NOMO-1 treated with dmso at 0.1 percent for 144 hours (cell line): ENCODE data around the gene AUTS2.

Source experiments
- DNase-seq: peaks from one replicate; lab custom pipeline; 2025; ENCODE audit not compliant: unreplicated experiment; lab: John Stamatoyannopoulos, UW

The AUTS2 gene

GRCh38 chr7:70557338-70557737 is 959.1 kb downstream of the AUTS2 start:
- DNase-seq = no peak

GRCh38 chr7:70559815-70560214 is 961.5 kb downstream of the AUTS2 start:
- DNase-seq = no peak

DNA sequence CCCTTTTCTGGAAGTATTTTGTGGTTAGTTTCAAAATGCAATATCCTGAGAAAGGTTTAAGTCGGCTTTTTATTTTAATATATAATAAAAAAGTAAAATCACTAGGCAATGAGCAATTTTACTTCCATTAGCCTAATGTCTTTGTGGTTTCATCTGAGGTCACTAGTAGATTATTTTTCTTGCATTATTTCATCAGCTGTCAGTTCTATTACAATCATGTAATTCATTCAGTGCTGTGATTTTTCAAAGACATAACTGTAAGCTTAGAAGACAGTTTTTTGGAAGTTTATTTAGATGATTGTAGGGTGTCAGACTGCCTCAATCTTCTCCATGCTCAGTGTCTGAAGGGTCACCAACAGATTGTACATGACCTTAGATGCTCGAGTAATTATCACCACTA is 965.7 kb downstream of the AUTS2 start:
- DNase-seq = no peak

DNA sequence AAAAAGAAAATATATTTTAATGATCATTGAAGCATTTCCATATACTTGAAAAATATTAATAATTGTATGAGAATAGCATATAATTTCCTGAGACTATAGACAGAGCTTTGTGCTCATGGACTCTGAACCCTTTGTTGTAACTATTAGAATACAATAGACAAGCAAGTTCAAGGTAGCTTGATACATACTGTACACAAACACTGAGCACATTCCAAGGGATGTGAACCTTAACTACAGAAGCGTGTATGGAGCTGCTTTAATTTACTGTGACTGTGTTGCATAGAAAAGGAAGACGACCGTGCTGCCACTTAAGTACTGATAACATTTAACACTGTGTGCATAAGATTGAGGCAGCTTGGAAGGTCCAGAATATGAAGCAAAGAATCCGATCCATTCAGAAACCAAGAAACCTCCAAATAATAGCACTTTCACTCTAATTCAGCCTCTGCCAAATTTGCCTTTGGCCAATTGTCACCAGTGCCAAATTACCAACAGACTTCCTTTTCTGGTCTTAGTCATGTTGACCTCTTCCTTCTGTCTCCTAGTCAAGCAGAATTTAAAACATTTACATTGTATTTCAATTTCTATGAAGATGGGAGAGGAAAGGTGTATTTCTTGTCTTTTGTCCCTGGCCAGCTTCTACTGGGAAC is 967.6 kb downstream of the AUTS2 start:
- DNase-seq = no peak

- DNase-seq = no peak
Observed at GRCh38 chr7:70566671-70567070, 968.4 kb downstream of the AUTS2 start.

- DNase-seq = no peak
Observed at GRCh38 chr7:70568674-70569334, 970.5 kb downstream of the AUTS2 start.

DNA sequence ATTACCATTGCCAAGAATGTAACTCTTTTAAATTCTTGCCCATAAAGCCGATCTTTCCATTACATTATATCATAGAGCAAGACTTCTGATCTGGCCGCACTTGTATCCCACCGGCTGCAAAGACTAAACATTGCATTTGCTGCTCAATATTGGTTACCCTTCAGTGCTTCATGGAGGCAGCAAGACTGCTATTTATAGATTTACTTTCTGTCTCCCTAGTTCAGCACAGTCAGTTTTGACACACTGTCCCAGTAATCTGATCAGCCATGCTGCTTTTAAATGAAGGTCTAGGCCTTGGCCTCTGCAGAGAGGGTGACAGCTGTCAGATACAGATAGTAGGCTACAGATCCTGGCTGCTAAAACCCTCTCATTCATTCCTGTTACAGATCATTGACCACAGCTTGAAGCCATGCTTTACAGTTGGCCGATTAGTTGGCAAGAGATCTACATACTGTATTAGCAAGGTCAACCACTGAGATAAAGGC is 971.1 kb downstream of the AUTS2 start:
- no peak for DNase-seq

DNA sequence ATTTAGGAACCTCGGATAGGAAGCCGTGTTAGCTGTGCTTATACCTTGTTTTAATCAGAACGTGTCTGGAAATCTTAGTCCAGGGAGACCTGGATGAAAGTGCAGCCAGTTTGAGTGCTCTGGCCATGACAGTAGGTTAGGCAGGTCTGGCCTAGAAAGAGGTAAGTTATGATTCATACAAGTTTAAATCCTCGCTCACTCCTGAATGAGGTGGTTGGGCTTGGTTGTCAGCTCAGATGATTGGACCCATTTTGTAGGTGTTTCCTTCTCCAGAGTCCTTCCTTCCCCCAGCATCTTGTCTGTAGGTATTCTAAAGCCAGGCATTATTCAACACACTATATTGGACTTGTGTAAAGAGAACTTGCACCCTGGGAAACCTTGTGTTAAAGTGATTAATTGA is 971.8 kb downstream of the AUTS2 start:
- no peak for DNase-seq

DNA sequence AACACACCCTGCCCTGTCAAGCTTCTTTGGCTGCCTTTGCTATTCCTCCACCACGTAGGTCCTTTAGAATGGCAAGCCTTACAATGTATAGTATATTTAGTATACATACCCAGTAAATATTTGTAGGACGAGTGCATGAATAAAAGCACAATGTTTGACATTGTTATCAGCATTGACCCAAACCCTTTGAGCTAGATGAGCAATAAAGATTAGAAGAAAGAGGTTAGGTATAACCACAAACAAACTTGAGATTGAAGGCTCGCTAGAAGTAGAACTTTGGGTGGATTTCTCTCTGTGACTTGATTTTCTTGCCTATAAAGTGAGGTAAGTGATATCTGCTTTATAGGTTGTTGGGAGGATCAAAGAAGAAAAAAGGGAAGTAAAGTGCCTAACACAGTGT is 972.7 kb downstream of the AUTS2 start:
- DNase-seq = no peak

DNA sequence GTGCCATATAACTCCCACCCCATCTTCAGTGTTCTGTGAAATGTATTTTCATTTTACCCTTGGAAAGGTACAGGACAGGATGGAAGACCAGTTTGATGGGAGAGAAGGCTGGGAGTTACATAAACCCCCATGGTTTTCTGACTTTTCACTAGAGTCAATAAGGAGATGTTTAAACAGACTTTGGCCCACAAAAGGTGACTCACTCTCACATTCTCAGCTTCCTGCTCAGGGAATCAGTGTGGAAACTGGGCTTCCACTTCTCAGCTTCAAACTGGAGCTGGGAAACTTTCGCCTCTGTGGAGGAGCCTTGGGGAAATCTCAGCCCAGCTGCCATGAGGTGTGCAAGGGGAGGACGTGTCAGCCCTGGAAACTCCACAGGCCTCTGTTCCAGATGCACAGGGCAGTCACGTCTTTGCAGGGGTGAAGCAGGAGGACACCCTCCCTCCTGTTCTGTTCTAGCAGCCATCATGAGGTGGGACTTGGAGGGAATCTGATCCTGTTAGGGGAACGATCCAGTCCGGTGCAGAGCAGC is 973.2 kb downstream of the AUTS2 start:
- no peak for DNase-seq

DNA sequence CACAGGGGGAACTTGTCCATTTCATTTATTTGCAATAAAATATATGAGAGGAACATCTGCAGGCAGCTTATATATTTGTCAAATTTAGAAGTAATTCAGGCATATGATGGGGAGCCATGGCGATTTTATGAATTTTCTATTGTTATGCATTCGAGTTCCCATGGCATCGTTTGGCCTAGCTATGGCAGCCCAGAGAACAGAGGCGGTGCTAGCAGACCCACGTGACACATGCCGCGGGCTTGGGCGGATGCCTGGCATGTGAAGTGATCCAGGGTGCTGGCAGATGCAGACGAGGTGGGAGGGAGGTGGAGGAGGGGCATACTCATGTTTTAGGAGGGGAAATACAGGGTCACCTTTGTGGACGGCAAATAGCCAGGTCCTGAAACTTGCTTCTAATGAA is 973.7 kb downstream of the AUTS2 start:
- DNase-seq = no peak

GRCh38 chr7:70572571-70572970 is 974.3 kb downstream of the AUTS2 start:
- no peak for DNase-seq

- DNase-seq = no peak
Observed at GRCh38 chr7:70573071-70573661, 974.9 kb downstream of the AUTS2 start.

- DNase-seq = no peak
Observed at GRCh38 chr7:70573696-70574095, 975.4 kb downstream of the AUTS2 start.

- no peak for DNase-seq
Observed at GRCh38 chr7:70574314-70574834, 976.1 kb downstream of the AUTS2 start.

- no peak for DNase-seq
Observed at GRCh38 chr7:70574970-70575799, 976.9 kb downstream of the AUTS2 start.

GRCh38 chr7:70577078-70577477 is 978.8 kb downstream of the AUTS2 start:
- no peak for DNase-seq

DNA sequence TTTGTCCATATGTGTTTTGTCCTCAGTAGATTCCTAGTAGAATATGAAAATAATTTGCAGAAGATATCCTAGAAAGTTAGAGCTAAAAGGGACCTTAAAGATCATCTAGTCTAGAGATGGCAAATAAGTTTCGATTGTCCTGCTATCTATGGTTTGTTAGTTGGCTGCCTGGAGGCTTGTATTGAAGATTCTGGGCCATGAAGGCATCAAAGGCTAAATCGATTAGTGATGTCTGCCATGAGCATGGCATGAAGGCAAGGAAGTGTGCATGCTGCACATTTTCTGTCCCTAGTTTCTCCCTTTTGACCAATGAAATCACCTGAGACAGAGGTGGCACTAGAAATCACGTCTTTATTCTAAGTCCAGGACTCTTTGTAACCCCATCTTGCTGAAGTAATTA is 979.9 kb downstream of the AUTS2 start:
- no peak for DNase-seq

- no peak for DNase-seq
Observed at GRCh38 chr7:70579397-70580097, 981.3 kb downstream of the AUTS2 start.

GRCh38 chr7:70580161-70580560 is 981.9 kb downstream of the AUTS2 start:
- no peak for DNase-seq
